ENCODE data around the gene SAMD8.
"Not testable (repeated sequence)": the region's sequence is repeated elsewhere in the genome, so short reads cannot be mapped to it uniquely, and the experiment has no call there.

The SAMD8 gene

GRCh38 chr10:75107756-75108683, 3.4 kb upstream of the SAMD8 start:
- FAIRE-seq, result no peak
- no peak for DNase-seq (ENCODE audit: insufficient read length, low spot score)
- TF ChIP-seq POLR2A (IDR thresholded peaks at IDR 0.05; ENCODE audit: low read depth, low read length), result no peak

GRCh38 chr10:75108684-75109458, 2.6 kb upstream of the SAMD8 start:
- DNase-seq (ENCODE audit: insufficient read length, low spot score) (peak; percentile 84), FAIRE-seq (no peak)
- TF ChIP-seq POLR2A (IDR thresholded peaks at IDR 0.05; ENCODE audit: low read depth, low read length), result no peak

- FAIRE-seq (no peak), DNase-seq (ENCODE audit: insufficient read length, low spot score) (no peak)
- no peak for TF ChIP-seq POLR2A (IDR thresholded peaks at IDR 0.05; ENCODE audit: low read depth, low read length)
Observed at GRCh38 chr10:75109459-75109778, 2.0 kb upstream of the SAMD8 start.

- TF ChIP-seq POLR2A (IDR thresholded peaks at IDR 0.05; ENCODE audit: low read depth, low read length), result no peak
- FAIRE-seq, result no peak
- DNase-seq (ENCODE audit: insufficient read length, low spot score), result no peak
Observed at GRCh38 chr10:75110006-75110632, 1.3 kb upstream of the SAMD8 start.

GRCh38 chr10:75111907-75112679, 637 bp downstream of the SAMD8 start:
- peak; percentile 83 for FAIRE-seq

GRCh38 chr10:75115137-75115536, 3.7 kb downstream of the SAMD8 start:
- DNase-seq (ENCODE audit: insufficient read length, low spot score) (no peak), FAIRE-seq (peak; percentile 23)
- no peak for TF ChIP-seq POLR2A (IDR thresholded peaks at IDR 0.05; ENCODE audit: low read depth, low read length)

More at GRCh38 chr10:75111907-75112679, 637 bp downstream of the SAMD8 start:
- no peak for TF ChIP-seq POLR2A (IDR thresholded peaks at IDR 0.05; ENCODE audit: low read depth, low read length)
- DNase-seq (ENCODE audit: insufficient read length, low spot score), result peak; percentile 84

GRCh38 chr10:75116941-75117775, 5.7 kb downstream of the SAMD8 start:
- not testable (repeated sequence) for DNase-seq (ENCODE audit: insufficient read length, low spot score); FAIRE-seq

- no peak for TF ChIP-seq POLR2A (IDR thresholded peaks at IDR 0.05; ENCODE audit: low read depth, low read length)
- FAIRE-seq (peak; percentile 6), DNase-seq (ENCODE audit: insufficient read length, low spot score) (no peak)
Observed at GRCh38 chr10:75117995-75118394, 6.5 kb downstream of the SAMD8 start.

- FAIRE-seq; DNase-seq (ENCODE audit: insufficient read length, low spot score): not testable (repeated sequence)
Observed at GRCh38 chr10:75119444-75120066, 8.1 kb downstream of the SAMD8 start.

GRCh38 chr10:75121322-75121721, 9.9 kb downstream of the SAMD8 start:
- DNase-seq (ENCODE audit: insufficient read length, low spot score) (no peak), FAIRE-seq (no peak)
- no peak for TF ChIP-seq POLR2A (IDR thresholded peaks at IDR 0.05; ENCODE audit: low read depth, low read length)

GRCh38 chr10:75122505-75122904, 11.0 kb downstream of the SAMD8 start:
- no peak for DNase-seq (ENCODE audit: insufficient read length, low spot score)
- no peak for TF ChIP-seq POLR2A (IDR thresholded peaks at IDR 0.05; ENCODE audit: low read depth, low read length)
- no peak for FAIRE-seq

- DNase-seq (ENCODE audit: insufficient read length, low spot score), result no peak
- TF ChIP-seq POLR2A (IDR thresholded peaks at IDR 0.05; ENCODE audit: low read depth, low read length), result no peak
- FAIRE-seq, result no peak
Observed at GRCh38 chr10:75123088-75123682, 11.7 kb downstream of the SAMD8 start.

Measured in H54 (cell line).